HG02759 (cell line): ENCODE data around the gene SHKBP1.
"Not testable (repeated sequence)": the region's sequence is repeated elsewhere in the genome, so short reads cannot be mapped to it uniquely, and the experiment has no call there.

Source experiments
- ATAC-seq: cut with Tn5 transposase; IDR thresholded peaks from one replicate; pipeline ENCODE4 v1.9.1; 2021; ENCODE audit warnings: mild to moderate bottlenecking, moderate library complexity; ENCODE audit not compliant: unreplicated experiment

Gene SHKBP1

DNA sequence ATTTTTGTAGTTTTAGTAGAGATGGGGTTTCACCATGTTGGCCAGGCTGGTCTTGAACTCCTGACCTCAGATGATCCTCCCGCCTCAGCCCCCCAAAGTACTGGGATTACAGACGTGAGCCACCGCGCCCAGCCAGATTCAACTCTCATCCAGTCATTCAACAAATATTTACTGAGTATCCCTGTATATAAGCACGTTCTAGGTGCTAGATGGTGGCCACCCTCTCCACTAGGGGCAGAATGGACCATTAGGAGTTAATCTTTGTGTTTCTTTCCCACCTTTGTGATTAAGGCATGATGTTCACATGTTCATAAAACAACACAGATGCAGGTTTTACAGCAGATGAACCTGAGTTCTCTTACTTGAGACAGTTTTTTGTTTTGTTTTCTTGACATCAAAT, 7.3 kb downstream of the SHKBP1 start:
- no peak for ATAC-seq

- no peak for ATAC-seq
These were observed 8.7 kb downstream of the SHKBP1 start for GRCh38 chr19:40585241-40585981.

GRCh38 chr19:40585982-40586422, 9.3 kb downstream of the SHKBP1 start:
- no peak for ATAC-seq

DNA sequence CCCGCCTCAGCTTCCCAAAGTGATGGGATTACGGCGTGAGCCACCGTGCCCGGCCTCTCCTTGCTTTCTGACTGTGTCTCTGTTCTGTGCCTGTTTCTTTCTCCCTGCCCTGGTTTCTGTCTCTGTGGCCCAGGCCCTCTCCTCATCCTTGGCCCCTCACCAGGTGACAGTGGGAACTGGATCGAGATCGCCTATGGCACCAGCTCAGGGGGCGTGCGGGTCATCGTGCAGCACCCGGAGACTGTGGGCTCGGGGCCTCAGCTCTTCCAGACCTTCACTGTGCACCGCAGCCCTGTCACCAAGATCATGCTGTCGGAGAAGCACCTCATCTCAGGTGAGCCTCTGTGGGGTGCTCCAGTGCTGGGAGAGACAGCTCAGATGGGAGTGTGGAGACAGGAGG, 9.9 kb downstream of the SHKBP1 start:
- no peak for ATAC-seq

- ATAC-seq, result no peak
These were observed 11.6 kb downstream of the SHKBP1 start for GRCh38 chr19:40588110-40588854.

GRCh38 chr19:40588926-40589569, 12.4 kb downstream of the SHKBP1 start:
- ATAC-seq, result no peak

DNA sequence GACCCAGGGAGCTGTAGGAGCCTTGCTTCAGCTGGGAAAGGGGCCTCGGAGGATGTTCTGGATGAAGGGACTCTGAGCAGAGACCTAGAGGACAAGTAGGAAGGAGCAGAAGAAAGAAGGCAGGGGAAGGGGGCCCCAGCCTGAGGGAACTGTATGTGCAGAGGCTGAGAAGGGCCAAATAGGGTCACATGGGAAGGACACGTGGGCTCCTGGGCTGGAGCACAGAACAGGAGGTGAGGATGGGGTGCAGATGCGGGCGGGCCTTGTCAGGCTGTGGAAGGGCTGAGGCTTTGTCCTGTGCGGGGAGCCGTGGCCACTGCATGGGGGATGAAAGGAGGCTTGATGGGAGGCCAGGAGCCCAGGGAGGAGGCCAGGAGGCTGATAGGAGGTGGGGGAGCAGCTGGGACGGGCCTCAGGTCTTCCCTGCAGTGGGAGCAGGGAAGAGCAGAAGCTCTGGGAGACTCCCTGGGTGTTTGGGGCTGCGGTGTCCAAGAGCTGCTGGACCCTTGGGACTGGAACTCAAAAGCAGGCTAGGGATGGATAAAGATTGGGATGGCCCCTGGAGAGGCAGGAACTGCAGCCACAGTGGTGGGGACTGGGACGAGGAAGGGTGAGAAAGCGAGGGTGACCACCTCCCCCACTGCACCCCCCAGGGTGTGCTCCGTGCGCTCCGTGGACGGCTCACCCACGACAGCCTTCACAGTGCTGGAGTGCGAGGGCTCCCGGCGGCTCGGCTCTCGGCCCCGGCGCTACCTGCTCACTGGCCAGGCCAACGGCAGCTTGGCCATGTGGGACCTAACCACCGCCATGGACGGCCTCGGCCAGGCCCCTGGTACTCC, 13.1 kb downstream of the SHKBP1 start:
- no peak for ATAC-seq

DNA sequence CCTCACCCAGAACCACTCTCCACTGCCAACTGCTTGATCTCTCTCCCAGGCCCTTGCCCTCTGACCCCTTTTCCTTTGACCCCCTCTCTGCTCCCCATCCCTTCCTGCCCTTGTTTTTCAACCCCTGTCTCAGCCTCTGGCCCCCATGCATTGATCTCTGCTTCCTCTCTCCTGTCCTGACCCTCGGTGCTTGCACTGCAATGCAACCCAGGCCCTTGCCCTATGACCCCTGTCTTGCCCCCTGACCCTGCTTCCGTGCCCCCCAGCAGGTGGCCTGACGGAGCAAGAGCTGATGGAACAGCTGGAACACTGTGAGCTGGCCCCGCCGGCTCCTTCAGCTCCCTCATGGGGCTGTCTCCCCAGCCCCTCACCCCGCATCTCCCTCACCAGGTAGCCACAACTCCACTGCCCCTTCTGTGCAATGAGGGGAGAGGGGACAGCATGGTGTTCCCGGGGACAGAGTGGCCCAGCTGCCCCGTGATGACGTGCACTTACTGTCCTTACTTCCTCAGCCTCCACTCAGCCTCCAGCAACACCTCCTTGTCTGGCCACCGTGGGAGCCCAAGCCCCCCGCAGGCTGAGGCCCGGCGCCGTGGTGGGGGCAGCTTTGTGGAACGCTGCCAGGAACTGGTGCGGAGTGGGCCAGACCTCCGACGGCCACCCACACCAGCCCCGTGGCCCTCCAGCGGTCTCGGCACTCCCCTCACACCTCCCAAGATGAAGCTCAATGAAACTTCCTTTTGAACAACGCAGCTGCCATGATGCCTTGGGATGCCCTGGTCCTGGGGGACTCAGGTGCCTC, 14.0 kb downstream of the SHKBP1 start:
- no peak for ATAC-seq

DNA sequence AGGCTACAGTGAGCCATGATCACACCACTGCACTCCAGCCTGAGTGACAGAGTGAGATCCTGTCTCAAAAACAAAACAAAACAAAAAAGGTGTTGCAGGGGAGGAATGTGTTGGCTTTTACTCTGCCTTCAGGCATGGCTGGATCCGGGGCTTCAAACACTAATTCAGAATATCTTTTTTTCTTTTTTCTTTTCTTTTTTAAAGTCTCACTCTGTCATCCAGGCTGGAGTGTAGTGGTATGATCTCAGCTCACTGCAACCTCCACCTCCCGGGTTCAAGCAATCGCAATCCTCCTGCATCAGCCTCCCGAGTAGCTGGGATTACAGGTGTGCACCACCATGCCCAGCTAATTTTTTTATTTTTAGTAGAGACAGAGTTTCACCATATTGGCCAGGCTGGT, 15.1 kb downstream of the SHKBP1 start:
- not testable (repeated sequence) for ATAC-seq

GRCh38 chr19:40592170-40592569, 15.5 kb downstream of the SHKBP1 start:
- peak; percentile 55 for ATAC-seq

- no peak for ATAC-seq
These were observed 17.6 kb downstream of the SHKBP1 start for GRCh38 chr19:40594255-40594654.

- no peak for ATAC-seq
These were observed 18.0 kb downstream of the SHKBP1 start for GRCh38 chr19:40594657-40595091.

DNA sequence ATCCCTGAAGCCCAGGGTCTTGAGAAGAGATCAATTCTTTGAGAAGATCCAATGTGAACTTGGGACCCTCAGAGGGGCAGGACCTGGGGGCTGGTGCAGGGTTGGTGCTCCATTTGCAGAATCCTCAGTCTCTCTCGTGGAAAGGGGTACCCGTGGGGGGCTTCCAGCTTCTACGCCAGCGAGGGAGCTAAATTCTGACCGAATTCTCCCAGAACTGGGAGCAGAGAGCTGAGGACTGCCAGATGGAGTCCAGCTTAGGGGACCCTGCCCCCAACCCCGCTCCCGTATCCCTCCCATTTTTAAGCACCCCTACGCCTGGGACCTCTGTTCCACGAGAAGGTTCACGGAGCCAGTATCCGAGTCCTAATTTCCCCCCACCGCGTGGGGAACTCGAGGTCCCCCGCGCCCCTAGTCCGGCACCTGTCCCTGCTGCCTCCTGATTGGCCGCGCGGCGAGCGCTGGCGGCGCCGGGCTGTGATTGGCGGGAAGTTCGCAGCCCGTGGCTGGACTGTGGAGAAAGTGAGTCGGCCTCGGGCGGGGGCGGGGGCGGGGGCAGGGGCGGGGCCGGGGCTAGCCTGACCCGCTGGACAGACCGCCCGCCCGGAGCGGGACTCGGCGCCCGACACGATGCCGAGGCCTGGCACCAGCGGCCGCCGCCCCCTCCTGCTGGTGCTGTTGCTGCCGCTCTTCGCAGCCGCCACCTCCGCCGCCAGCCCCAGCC, 20.1 kb downstream of the SHKBP1 start:
- no peak for ATAC-seq

GRCh38 chr19:40597329-40597838, 20.7 kb downstream of the SHKBP1 start:
- no peak for ATAC-seq

DNA sequence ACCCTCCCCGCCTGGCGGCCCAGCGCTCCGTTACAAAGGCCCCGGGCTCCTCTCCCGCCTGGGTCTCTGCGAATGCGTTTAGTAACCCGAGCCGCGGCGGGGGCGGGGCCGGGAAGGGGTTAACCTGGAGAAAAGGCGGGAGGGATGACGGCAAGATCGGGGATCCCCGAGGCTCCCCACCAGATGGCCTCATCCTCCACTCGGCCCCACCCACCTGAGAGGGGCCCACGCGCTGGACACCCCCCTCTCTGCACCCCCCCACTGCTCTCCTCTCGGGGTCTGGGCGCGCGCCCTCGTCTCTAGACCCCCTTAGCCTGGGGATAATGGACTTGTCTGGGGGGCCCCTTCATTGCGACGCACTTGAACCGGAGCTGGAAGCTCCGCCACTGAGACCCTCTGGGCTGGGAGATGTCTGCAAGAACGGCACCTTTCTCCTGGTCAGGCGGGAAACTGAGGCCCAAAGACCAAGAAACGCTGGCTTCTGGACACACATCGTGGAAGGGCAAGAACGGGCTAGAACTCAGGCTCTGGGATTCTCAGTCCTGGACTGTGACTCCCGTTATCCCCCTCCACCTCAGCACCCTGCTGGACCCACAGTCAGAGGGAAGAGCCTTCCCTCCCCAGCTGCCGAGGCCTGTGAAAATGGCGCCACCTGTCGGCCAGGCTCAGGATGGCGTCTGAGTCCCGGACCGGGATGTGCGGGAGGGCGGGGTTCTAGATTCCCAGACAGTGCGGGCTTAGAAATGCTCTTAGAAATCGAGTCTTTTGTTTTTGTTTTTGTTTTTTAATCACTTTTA, 21.6 kb downstream of the SHKBP1 start:
- no peak for ATAC-seq

DNA sequence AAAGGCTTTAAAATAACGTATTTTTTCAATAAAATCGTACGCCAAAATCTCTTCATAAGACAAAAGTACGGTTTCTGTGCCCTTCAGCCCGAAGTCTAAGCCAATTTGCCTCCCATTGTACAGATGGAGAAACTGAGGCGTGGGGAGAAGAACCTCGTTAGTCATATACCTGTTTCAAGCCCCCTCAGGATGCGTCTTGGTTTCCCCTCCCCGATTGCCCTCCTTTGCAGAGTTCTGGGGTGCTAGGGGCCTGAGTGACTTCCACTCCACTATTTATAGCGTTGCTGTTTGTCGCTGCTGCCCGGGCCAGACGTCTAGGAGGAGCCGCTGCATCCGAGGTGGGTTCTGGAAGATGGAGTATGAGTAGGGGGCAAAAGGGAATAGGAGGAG, 22.2 kb downstream of the SHKBP1 start:
- no peak for ATAC-seq

DNA sequence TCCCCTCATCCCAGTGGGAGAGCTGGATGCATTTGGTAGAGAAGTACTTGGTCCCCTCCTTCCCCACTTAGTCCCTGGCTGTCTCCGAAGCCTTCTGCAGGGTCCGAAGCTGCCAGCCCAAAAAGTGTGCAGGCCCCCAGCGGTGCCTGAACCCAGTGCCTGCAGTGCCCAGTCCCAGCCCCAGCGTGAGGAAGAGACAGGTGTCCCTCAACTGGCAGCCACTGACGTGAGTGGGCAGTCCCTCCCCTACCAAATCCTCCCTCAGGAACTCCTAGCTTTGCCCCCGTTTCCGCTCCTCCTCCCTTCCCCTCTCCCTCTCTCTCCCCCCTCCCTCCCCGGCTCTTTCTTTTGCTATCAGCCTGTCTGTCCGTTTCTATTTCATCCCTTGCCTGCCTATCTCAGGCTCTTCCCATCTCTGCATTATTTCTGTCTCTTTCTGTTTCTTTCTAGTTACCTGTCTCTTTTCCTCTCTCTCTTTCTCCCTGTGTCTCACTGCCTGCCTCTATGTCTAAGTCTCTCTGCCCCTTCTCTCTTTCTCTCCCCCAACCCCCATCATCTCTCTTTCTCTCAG, 22.7 kb downstream of the SHKBP1 start:
- ATAC-seq, result no peak

GRCh38 chr19:40599902-40600569, 23.4 kb downstream of the SHKBP1 start:
- ATAC-seq, result no peak
